GM19467 (cell line): ENCODE results near the gene EPS8L1.
"Not testable (repeated sequence)": the region's sequence is repeated elsewhere in the genome, so short reads cannot be mapped to it uniquely, and the experiment has no call there.

Source experiments
- ATAC-seq: cut with Tn5 transposase; IDR thresholded peaks from one replicate; pipeline ENCODE4 v1.9.1; 2021; ENCODE audit warnings: mild to moderate bottlenecking, moderate library complexity; ENCODE audit not compliant: unreplicated experiment

The EPS8L1 gene

GRCh38 chr19:55075371-55075998 lies at the start of gene EPS8L1:
EPS8L1 (plus strand) TSS chr19:55075869; CDS start chr19:55076445, 576 bp downstream.
- ATAC-seq, result no peak

- ATAC-seq, result not testable (repeated sequence)
Measured at GRCh38 chr19:55027140-55027471, 48.6 kb upstream of the EPS8L1 start.

DNA sequence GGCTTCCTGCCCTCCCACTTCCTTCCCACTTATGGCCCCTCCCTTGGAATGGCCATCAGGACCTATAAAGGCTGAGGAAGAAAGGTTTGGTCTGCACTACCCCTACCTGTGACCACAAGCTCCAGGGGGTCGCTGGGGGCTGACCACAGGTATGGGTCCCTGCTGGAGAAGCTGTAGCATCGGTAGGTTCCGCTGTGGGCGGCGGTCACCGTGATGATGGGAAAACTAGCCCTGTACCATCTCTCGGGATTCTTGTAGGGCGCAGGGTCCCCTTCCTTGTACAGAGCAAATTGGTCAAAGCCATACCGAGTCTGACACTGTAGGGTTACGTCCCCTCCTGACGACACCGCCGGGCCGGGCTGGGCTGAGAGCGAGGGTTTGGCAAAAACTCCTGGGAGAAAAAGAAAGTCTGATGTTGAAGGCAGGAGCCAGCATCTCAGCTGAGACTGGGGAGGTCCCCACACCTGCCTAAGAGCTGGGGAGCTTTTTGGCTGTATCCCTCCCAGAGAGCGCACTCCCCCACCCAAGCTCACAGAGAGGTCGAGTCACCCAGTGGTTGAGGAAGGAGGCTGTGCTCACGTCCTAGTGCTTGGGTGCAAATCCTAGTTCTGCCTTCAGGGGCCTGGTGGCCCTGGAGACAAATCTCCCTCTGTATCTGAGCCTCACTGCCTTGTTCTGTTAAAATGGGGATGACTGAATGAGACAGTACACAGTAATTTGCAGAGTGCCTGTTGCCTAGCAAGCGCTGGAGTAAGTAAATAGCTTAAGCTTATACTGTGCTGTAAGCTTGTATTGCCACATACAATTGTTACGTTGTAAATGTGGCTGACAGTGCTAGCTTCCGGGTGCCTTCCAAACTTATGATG lies 48.0 kb upstream of the EPS8L1 start:
- no peak for ATAC-seq

DNA sequence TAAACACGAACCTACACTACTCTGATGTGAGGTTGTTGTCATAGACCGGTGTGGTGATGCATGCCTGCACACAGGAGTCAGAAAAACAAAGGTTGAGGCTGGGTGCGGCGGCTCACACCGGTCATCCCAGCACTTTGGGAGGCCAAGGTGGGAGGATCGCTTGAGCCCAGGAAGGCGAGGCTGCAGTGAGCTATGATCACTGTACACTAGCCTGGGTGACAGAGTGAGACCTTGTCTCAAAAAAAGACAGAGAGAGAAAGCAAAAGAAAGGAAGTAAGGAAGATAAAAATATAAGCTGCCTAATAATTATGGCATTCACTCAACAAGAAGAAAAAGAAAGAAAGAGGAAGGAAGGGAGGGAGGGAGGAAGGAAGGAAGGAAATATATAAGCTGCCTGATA lies 46.9 kb upstream of the EPS8L1 start:
- no peak for ATAC-seq

- no peak for ATAC-seq
Measured at GRCh38 chr19:55031178-55031577, 44.5 kb upstream of the EPS8L1 start.

DNA sequence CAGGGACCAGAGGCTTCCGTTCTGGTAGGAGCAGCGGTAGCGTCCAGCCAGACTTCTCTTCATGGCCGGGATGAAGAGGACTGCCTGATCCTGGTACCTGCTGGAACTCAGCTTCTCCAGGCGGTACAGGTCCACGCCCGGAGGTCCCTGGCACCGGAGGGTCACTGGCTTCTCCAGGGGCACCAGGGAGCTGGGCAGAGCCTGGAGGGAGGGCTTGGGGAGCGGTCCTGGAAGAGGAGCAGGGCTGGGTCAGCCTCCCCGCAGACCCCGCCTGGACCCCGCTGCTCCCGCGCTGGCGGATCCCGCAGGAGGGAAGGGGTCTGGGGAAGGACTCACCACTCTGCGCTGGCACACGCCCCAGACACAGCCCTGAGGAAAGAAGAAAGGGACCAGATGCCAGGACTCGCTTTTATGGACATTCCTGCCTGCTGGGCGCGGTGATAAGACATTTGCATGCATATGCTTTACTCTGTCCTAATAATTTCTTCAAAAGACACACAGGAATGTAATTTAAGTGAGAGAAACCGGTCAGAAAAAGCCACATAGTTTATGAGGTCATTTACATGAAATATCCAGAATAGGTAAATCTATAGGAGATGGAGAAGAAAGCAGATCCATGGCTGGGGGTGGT lies 43.4 kb upstream of the EPS8L1 start:
- ATAC-seq, result no peak

GRCh38 chr19:55032976-55033643 lies 42.6 kb upstream of the EPS8L1 start:
- ATAC-seq, result not testable (repeated sequence)

GRCh38 chr19:55034751-55035150 lies 40.9 kb upstream of the EPS8L1 start:
- ATAC-seq, result no peak

GRCh38 chr19:55036058-55036457 lies 39.6 kb upstream of the EPS8L1 start:
- ATAC-seq, result no peak

DNA sequence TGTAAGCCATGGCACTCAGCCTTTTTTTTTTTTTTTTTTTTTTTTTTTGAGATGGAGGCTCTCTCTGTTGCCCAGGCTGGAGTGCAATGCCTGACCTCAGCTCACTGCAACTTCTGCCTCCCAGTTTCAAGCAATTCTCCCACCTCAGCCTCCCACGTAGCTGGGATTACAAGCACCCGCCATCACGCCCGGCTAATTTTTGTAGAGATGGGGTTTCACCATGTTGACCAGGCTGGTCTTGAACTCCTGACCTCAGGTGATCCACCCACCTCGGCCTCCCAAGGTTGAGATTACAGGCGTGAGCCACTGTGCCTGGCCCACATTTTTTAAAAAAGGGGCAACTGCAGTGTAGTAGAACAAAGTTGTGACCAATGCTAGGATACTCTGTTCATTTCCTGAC lies 38.1 kb upstream of the EPS8L1 start:
- ATAC-seq, result not testable (repeated sequence)

DNA sequence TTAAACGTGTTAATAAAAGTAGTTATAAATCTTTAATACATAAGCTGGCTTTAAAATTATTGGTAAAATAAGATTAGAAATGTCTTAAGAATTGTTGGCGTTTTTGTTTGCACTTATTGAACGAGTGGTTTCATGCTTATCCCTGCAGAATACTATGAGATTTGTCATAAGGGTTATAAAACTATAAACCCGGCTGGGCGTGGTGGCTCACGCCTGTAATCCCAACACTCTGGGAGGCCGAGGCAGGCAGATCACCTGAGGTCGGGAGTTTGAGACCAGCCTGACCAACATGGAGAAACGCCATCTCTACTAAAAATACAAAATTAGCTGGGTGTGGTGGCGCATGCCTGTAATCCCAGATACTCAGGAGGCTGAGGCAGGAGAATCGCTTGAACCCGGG lies 35.0 kb upstream of the EPS8L1 start:
- not testable (repeated sequence) for ATAC-seq

- no peak for ATAC-seq
Measured at GRCh38 chr19:55041244-55041626, 34.4 kb upstream of the EPS8L1 start.

- no peak for ATAC-seq
Measured at GRCh38 chr19:55041627-55042343, 33.9 kb upstream of the EPS8L1 start.

- no peak for ATAC-seq
Measured at GRCh38 chr19:55042344-55042678, 33.4 kb upstream of the EPS8L1 start.

DNA sequence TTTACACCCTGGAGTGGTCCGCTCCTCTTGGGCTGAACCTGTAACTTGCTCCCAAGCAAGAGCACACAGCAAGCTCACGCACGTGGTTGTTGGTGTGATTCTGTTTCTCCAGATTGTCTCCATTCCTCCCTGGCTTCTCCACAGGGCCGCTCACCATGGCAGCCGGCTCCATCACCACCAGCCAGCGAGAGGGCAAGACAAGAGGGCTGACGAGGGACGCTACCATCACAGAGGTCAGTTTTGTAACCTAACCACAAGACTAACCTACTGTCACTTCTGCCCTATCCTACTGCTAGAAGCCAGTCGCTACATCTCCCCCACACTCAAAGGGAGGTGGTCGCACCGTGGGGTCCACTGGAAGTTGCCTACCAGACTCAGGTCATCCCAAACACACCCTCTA lies 33.0 kb upstream of the EPS8L1 start:
- no peak for ATAC-seq

- ATAC-seq, result no peak
Measured at GRCh38 chr19:55044286-55044685, 31.4 kb upstream of the EPS8L1 start.

- ATAC-seq, result no peak
Measured at GRCh38 chr19:55044771-55045716, 30.6 kb upstream of the EPS8L1 start.

DNA sequence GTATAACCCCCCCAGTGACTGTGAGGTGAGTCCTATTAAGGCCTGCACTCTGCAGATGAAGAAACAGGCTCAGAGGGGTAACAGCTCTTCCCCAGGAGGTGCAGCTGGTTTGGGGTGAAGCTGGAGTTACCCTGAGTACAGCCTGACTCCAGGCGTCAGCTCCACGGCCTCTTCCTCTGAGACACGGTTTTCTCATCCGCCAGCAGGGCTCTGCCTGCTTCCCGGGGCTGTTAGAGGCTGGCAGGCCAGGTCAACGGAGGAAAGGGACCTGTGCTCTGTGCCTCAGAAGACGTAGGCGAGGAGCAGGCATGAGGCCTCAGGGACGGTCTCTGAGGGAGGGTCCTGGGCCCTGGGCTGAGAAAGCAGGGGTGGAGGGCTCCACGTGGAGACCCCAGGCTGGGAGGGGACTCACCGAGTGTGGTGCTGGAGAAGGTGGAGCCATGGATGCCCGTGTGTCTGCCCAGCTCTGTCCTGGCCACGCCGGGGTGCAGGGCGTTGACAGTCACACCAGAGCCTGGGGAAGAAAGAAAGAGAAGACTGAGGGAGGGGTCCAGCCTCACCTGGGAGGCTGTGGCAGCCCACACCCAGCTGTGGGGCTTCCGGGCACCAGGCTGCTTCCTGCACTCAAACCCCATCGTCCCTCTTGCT lies 28.6 kb upstream of the EPS8L1 start:
- ATAC-seq, result no peak

DNA sequence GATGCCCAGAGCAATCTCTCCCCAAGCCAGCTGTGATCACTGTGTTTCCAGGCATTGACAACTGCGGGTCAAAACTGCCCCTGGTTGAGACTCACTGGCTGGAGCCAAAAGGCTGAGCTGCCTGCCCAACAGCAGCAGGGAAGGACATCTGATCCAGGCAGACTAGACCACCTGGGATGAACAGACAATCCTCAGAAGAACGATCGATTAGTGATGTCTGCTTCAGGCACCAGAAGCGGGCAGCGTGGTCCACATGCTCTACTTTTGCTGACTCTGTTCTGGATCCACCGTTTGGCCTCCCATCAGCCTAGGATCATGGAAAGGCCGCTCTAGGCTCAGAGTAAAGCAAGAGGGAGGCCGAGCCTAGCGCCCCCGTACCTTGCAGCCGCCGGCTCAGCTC lies 27.7 kb upstream of the EPS8L1 start:
- ATAC-seq, result no peak
